MCF 10A (cell line): ENCODE results near the gene CTBP2. TPM values are rescaled to one million over a fixed set of nuclear protein-coding genes. Genes with fewer than 3 reads are reported as not detected.

Source experiments
- BruUV-seq: library from RNA; stranded (reverse); fragments of 400-500 nt; replicated peaks from 2 replicates; lab custom pipeline; 2021; lab: Mats Ljungman, UMichigan
- CTCF ChIA-PET: fragments of 300-600 bp; sonication (Branson Sonifier 250); formaldehyde crosslinking; extraction: SDS; loops from one replicate; lab custom pipeline; 2021; ENCODE audit warnings: antibody characterized with exemption, inconsistent platforms; lab: Yijun Ruan, JAX
- POLR2A ChIA-PET: fragments of 300-600, 350-650 bp; sonication (Branson Sonifier 250); formaldehyde crosslinking; extraction: SDS; loops from one replicate; lab custom pipeline; 2020; ENCODE audit warnings: antibody characterized with exemption, inconsistent platforms; lab: Yijun Ruan, JAX
- DNase-seq: peaks from one replicate; pipeline ENCODE4 v3.0.0-alpha.2; 2018; ENCODE audit not compliant: unreplicated experiment
- H3K27ac Mint-ChIP-seq: one replicate; pipeline ENCODE4 v1.8.0; 2022; ENCODE audit warnings: mild to moderate bottlenecking, low read depth, mixed read lengths; ENCODE audit not compliant: unreplicated experiment
- H3K27me3 Mint-ChIP-seq: one replicate; pipeline ENCODE4 v1.8.0; 2022; ENCODE audit warnings: mixed read lengths; ENCODE audit not compliant: insufficient read depth, unreplicated experiment
- H3K36me3 Mint-ChIP-seq: one replicate; pipeline ENCODE4 v1.8.0; 2022; ENCODE audit warnings: mild to moderate bottlenecking, moderate library complexity, mixed read lengths; ENCODE audit not compliant: insufficient read depth, unreplicated experiment
- H3K4me1 Mint-ChIP-seq: one replicate; pipeline ENCODE4 v1.8.0; 2022; ENCODE audit warnings: mixed read lengths; ENCODE audit not compliant: insufficient read depth, unreplicated experiment
- H3K4me3 Mint-ChIP-seq: one replicate; pipeline ENCODE4 v1.8.0; 2022; ENCODE audit warnings: mild to moderate bottlenecking, moderate library complexity, mixed read lengths; ENCODE audit not compliant: unreplicated experiment
- H3K9me3 Mint-ChIP-seq: one replicate; pipeline ENCODE4 v1.8.0; 2022; ENCODE audit warnings: mixed read lengths; ENCODE audit not compliant: unreplicated experiment
- CTCF ChIP-seq: fragments of 200-600 bp; IDR thresholded peaks from one replicate; pipeline ENCODE4 v1.8.0; 2022; ENCODE audit warnings: antibody characterized with exemption, mild to moderate bottlenecking; ENCODE audit not compliant: unreplicated experiment
- intact Hi-C: fragments of 100-400 bp; cut with micrococcal nuclease; formaldehyde crosslinking; loops from 2 replicates; pipeline ENCODE4 v1.14.1; 2022
- total RNA-seq: library from RNA; stranded (reverse); gene quantifications from 2 replicates; pipeline ENCODE4 v1.2.3, GENCODE V29; 2022

CTBP2 gene
- total RNA-seq, 1 experiment from 2014 or later = 152 TPM

GRCh38 chr10:125002047-125002422, 158.3 kb downstream of the CTBP2 start:
- DNase-seq = no peak
- H3K9me3 Mint-ChIP-seq = no peaks in the 10 kb centered on the region
- no peak overlapping the region for H3K27ac Mint-ChIP-seq
- intact Hi-C loops = no loop called here
- TF ChIP-seq CTCF = no peak
- BruUV-seq = no TSS peak
- POLR2A ChIA-PET = no interaction called here
- peaks cover 72% of the 10 kb centered on the region for H3K36me3 Mint-ChIP-seq
- no peaks in the 10 kb centered on the region for H3K27me3 Mint-ChIP-seq
- H3K4me1 Mint-ChIP-seq = no peaks in the 10 kb centered on the region
- H3K4me3 Mint-ChIP-seq = no peak overlapping the region
- CTCF ChIA-PET = no interaction called here

GRCh38 chr10:125001313-125002046, 158.9 kb downstream of the CTBP2 start:
- Mint-ChIP-seq H3K4me3 (no peak overlapping the region), H3K36me3 (peaks cover 78% of the 10 kb centered on the region), H3K27me3 (no peaks in the 10 kb centered on the region), H3K4me1 (no peaks in the 10 kb centered on the region), H3K9me3 (no peaks in the 10 kb centered on the region), H3K27ac (no peak overlapping the region)
- no peak for TF ChIP-seq CTCF
- BruUV-seq = no TSS peak
- DNase-seq = no peak
- POLR2A ChIA-PET = no interaction called here
- CTCF ChIA-PET = interaction anchor here (0.6 kb wide), 1 partner anchor 65 kb away, joined by 3 read pairs; no protein-coding TSS in a partner anchor
- intact Hi-C loops = no loop called here

GRCh38 chr10:125000366-125001312, 159.7 kb downstream of the CTBP2 start:
- H3K27ac Mint-ChIP-seq = no peak overlapping the region
- ChIA-PET POLR2A (interaction anchor here (0.7 to 1.0 kb wide), 3 partner anchors 11 to 78 kb away, joined by 3 to 4 read pairs (median 3); no protein-coding TSS in a partner anchor), CTCF (interaction anchor here (0.6 kb wide), 1 partner anchor 66 kb away, joined by 3 read pairs; no protein-coding TSS in a partner anchor)
- no peaks in the 10 kb centered on the region for H3K27me3 Mint-ChIP-seq
- no TSS peak for BruUV-seq
- DNase-seq = no peak
- intact Hi-C loops = no loop called here
- no peak overlapping the region for H3K4me3 Mint-ChIP-seq
- H3K9me3 Mint-ChIP-seq = no peaks in the 10 kb centered on the region
- H3K36me3 Mint-ChIP-seq = peaks cover 81% of the 10 kb centered on the region
- no peaks in the 10 kb centered on the region for H3K4me1 Mint-ChIP-seq
- TF ChIP-seq CTCF = no peak
